Measurements from ENCODE around the gene TRPM1.

Gene TRPM1

GRCh38 chr15:31046759-31047359 lies 54.7 kb downstream of the TRPM1 start:
- Histone ChIP-seq H3K27me3 (ENCODE audit: insufficient read depth, low read length) (no peaks in the 10 kb centered on the region), H3K9ac (ENCODE audit: low read depth, low read length) (no peak overlapping the region), H3K36me3 (ENCODE audit: insufficient read depth, low read length) (no peaks in the 10 kb centered on the region), H3K4me3 (ENCODE audit: low read length) (no peak overlapping the region), H3K4me1 (ENCODE audit: insufficient read depth, low read length) (no peaks in the 10 kb centered on the region), H3K9me3 (ENCODE audit: insufficient read depth, low read depth, low read length) (no peaks in the 10 kb centered on the region), H3K27ac (ENCODE audit: low read depth, low read length) (no peak overlapping the region)
- WGBS, result 90% methylated on average over 19 of the region's 19 CpGs

GRCh38 chr15:31045606-31046005 lies 55.9 kb downstream of the TRPM1 start:
- H3K9me3 ChIP-seq (ENCODE audit: insufficient read depth, low read depth, low read length), result no peaks in the 10 kb centered on the region
- H3K9ac ChIP-seq (ENCODE audit: low read depth, low read length), result no peak overlapping the region
- no peaks in the 10 kb centered on the region for H3K27me3 ChIP-seq (ENCODE audit: insufficient read depth, low read length)
- H3K36me3 ChIP-seq (ENCODE audit: insufficient read depth, low read length), result no peaks in the 10 kb centered on the region
- no peaks in the 10 kb centered on the region for H3K4me1 ChIP-seq (ENCODE audit: insufficient read depth, low read length)
- WGBS, result 100% methylated on average over 2 of the region's 3 CpGs
- H3K27ac ChIP-seq (ENCODE audit: low read depth, low read length), result no peak overlapping the region
- H3K4me3 ChIP-seq (ENCODE audit: low read length), result no peak overlapping the region

DNA sequence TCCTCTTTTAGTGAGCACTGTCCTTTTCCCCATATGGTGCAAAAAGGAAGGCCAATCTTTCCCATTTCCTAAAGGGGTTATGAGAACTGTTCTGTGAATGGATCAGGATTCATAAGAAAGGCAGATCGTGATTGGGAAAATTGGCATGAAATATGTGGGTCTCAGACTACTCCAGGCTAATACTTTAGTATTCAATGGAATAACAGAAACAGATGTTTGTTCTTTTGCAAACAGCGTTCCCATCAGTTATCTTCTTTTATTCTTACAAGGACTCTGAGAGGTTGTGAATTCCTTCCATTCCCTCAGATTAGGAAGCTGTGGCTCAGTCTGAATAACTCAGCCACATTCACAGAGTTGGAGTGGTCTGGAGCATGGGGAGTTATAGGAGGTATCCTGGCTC lies 58.8 kb downstream of the TRPM1 start:
- no peaks in the 10 kb centered on the region for H3K27me3 ChIP-seq (ENCODE audit: insufficient read depth, low read length)
- no peak overlapping the region for H3K4me3 ChIP-seq (ENCODE audit: low read length)
- H3K9ac ChIP-seq (ENCODE audit: low read depth, low read length), result no peak overlapping the region
- WGBS, result 90% methylated on average over 2 of the region's 2 CpGs
- no peaks in the 10 kb centered on the region for H3K4me1 ChIP-seq (ENCODE audit: insufficient read depth, low read length)
- H3K27ac ChIP-seq (ENCODE audit: low read depth, low read length), result no peak overlapping the region
- no peaks in the 10 kb centered on the region for H3K36me3 ChIP-seq (ENCODE audit: insufficient read depth, low read length)
- H3K9me3 ChIP-seq (ENCODE audit: insufficient read depth, low read depth, low read length), result no peaks in the 10 kb centered on the region

- no peak overlapping the region for H3K9ac ChIP-seq (ENCODE audit: low read depth, low read length)
- no peaks in the 10 kb centered on the region for H3K36me3 ChIP-seq (ENCODE audit: insufficient read depth, low read length)
- H3K27ac ChIP-seq (ENCODE audit: low read depth, low read length), result no peak overlapping the region
- WGBS, result 96% methylated on average over 4 of the region's 4 CpGs
- H3K4me3 ChIP-seq (ENCODE audit: low read length), result no peak overlapping the region
- no peaks in the 10 kb centered on the region for H3K9me3 ChIP-seq (ENCODE audit: insufficient read depth, low read depth, low read length)
- no peaks in the 10 kb centered on the region for H3K4me1 ChIP-seq (ENCODE audit: insufficient read depth, low read length)
- no peaks in the 10 kb centered on the region for H3K27me3 ChIP-seq (ENCODE audit: insufficient read depth, low read length)
These were observed 59.9 kb downstream of the TRPM1 start for GRCh38 chr15:31041610-31042009.

- H3K27me3 ChIP-seq (ENCODE audit: insufficient read depth, low read length), result no peaks in the 10 kb centered on the region
- H3K4me1 ChIP-seq (ENCODE audit: insufficient read depth, low read length), result no peaks in the 10 kb centered on the region
- WGBS, result 95% methylated on average over 8 of the region's 8 CpGs
- H3K4me3 ChIP-seq (ENCODE audit: low read length), result no peak overlapping the region
- no peaks in the 10 kb centered on the region for H3K36me3 ChIP-seq (ENCODE audit: insufficient read depth, low read length)
- H3K27ac ChIP-seq (ENCODE audit: low read depth, low read length), result no peak overlapping the region
- H3K9ac ChIP-seq (ENCODE audit: low read depth, low read length), result no peak overlapping the region
- no peaks in the 10 kb centered on the region for H3K9me3 ChIP-seq (ENCODE audit: insufficient read depth, low read depth, low read length)
These were observed 60.9 kb downstream of the TRPM1 start for GRCh38 chr15:31040611-31041010.

DNA sequence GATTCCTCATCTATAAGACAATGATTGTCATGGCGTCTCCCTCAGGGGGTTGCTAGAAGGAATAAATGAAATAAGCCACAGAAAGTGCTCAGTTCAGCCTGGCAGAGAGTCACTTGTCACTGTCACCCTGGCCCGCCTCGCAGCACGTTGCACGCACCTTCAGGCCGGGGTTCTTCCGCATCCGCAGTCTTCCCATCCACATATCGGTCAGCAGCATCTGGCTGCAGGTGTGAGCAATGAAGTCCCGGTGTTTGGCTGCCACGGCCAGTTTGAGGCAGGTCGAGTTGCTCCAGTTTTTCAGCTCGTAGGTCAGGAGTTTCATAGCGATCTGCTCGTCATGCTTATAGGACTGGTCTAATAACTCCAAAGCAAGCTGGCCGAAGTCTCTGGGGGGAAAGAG lies 61.6 kb downstream of the TRPM1 start:
- 95% methylated on average over 16 of the region's 16 CpGs for WGBS

GRCh38 chr15:31037731-31038477 lies 63.6 kb downstream of the TRPM1 start:
- Histone ChIP-seq H3K36me3 (ENCODE audit: insufficient read depth, low read length) (no peaks in the 10 kb centered on the region), H3K4me3 (ENCODE audit: low read length) (no peak overlapping the region), H3K9ac (ENCODE audit: low read depth, low read length) (no peak overlapping the region), H3K27ac (ENCODE audit: low read depth, low read length) (no peak overlapping the region), H3K4me1 (ENCODE audit: insufficient read depth, low read length) (no peaks in the 10 kb centered on the region), H3K9me3 (ENCODE audit: insufficient read depth, low read depth, low read length) (no peaks in the 10 kb centered on the region), H3K27me3 (ENCODE audit: insufficient read depth, low read length) (no peaks in the 10 kb centered on the region)
- 97% methylated on average over 9 of the region's 10 CpGs for WGBS

More for the DNA sequence above, 61.6 kb downstream of the TRPM1 start:
- Histone ChIP-seq H3K9ac (ENCODE audit: low read depth, low read length) (no peak overlapping the region), H3K27ac (ENCODE audit: low read depth, low read length) (no peak overlapping the region), H3K36me3 (ENCODE audit: insufficient read depth, low read length) (no peaks in the 10 kb centered on the region), H3K9me3 (ENCODE audit: insufficient read depth, low read depth, low read length) (no peaks in the 10 kb centered on the region), H3K4me3 (ENCODE audit: low read length) (no peak overlapping the region), H3K4me1 (ENCODE audit: insufficient read depth, low read length) (no peaks in the 10 kb centered on the region), H3K27me3 (ENCODE audit: insufficient read depth, low read length) (no peaks in the 10 kb centered on the region)

DNA sequence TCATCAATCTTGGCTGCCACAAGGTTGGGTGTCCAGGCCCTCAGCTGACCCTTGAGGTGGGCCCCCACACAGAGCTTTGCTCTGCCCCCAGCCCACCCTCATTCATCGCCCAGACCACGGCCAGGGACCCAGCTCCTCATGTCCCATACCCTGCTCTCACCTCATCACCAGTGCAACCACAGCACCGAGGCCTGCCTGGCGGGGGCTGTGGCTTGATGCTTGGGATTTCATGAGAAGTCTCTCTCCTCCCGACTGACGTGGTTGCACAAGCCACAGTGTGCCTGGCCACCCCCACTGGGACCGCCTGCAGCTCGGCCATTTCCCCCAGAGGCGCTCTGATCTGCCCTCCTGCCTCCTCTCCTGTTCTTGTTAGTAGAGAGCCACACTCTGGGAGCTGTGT lies 64.7 kb downstream of the TRPM1 start:
- no peak overlapping the region for H3K27ac ChIP-seq (ENCODE audit: low read depth, low read length)
- no peak overlapping the region for H3K4me3 ChIP-seq (ENCODE audit: low read length)
- H3K4me1 ChIP-seq (ENCODE audit: insufficient read depth, low read length), result no peaks in the 10 kb centered on the region
- no peaks in the 10 kb centered on the region for H3K27me3 ChIP-seq (ENCODE audit: insufficient read depth, low read length)
- H3K9me3 ChIP-seq (ENCODE audit: insufficient read depth, low read depth, low read length), result no peaks in the 10 kb centered on the region
- WGBS, result 82% methylated on average over 9 of the region's 9 CpGs
- H3K36me3 ChIP-seq (ENCODE audit: insufficient read depth, low read length), result no peaks in the 10 kb centered on the region
- no peak overlapping the region for H3K9ac ChIP-seq (ENCODE audit: low read depth, low read length)

DNA sequence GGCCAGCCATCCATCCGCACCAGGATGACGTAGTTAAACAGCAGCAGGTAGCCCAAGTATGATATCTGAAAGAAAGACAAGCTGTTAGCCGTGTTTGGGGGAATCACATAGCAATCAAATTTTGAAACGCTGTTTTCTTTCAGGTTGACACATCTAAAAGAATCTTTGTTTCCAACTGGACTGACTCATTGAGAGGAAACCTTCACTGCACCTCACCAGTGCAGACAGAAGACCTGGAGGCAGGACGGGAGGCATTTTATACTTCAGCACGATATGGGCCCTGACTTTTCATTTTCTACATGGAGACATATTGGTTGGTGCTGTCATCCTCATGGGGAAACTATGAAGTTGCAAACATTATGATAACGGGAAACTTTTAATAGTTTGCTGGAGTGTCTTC lies 65.9 kb downstream of the TRPM1 start:
- H3K27me3 ChIP-seq (ENCODE audit: insufficient read depth, low read length), result no peaks in the 10 kb centered on the region
- H3K27ac ChIP-seq (ENCODE audit: low read depth, low read length), result no peak overlapping the region
- no peaks in the 10 kb centered on the region for H3K9me3 ChIP-seq (ENCODE audit: insufficient read depth, low read depth, low read length)
- H3K9ac ChIP-seq (ENCODE audit: low read depth, low read length), result no peak overlapping the region
- no peak overlapping the region for H3K4me3 ChIP-seq (ENCODE audit: low read length)
- H3K4me1 ChIP-seq (ENCODE audit: insufficient read depth, low read length), result no peaks in the 10 kb centered on the region
- 93% methylated on average over 7 of the region's 7 CpGs for WGBS
- H3K36me3 ChIP-seq (ENCODE audit: insufficient read depth, low read length), result no peaks in the 10 kb centered on the region

GRCh38 chr15:31034152-31034551 lies 67.4 kb downstream of the TRPM1 start:
- H3K4me3 ChIP-seq (ENCODE audit: low read length), result no peak overlapping the region
- no peak overlapping the region for H3K9ac ChIP-seq (ENCODE audit: low read depth, low read length)
- H3K27me3 ChIP-seq (ENCODE audit: insufficient read depth, low read length), result no peaks in the 10 kb centered on the region
- H3K9me3 ChIP-seq (ENCODE audit: insufficient read depth, low read depth, low read length), result no peaks in the 10 kb centered on the region
- H3K4me1 ChIP-seq (ENCODE audit: insufficient read depth, low read length), result no peaks in the 10 kb centered on the region
- WGBS, result 81% methylated on average over 4 of the region's 4 CpGs
- no peak overlapping the region for H3K27ac ChIP-seq (ENCODE audit: low read depth, low read length)
- H3K36me3 ChIP-seq (ENCODE audit: insufficient read depth, low read length), result no peaks in the 10 kb centered on the region

- Histone ChIP-seq H3K36me3 (ENCODE audit: insufficient read depth, low read length) (no peaks in the 10 kb centered on the region), H3K4me1 (ENCODE audit: insufficient read depth, low read length) (no peaks in the 10 kb centered on the region), H3K27ac (ENCODE audit: low read depth, low read length) (no peak overlapping the region), H3K9ac (ENCODE audit: low read depth, low read length) (no peak overlapping the region), H3K27me3 (ENCODE audit: insufficient read depth, low read length) (no peaks in the 10 kb centered on the region), H3K9me3 (ENCODE audit: insufficient read depth, low read depth, low read length) (no peaks in the 10 kb centered on the region), H3K4me3 (ENCODE audit: low read length) (no peak overlapping the region)
- 82% methylated on average over 5 of the region's 5 CpGs for WGBS
These were observed 68.6 kb downstream of the TRPM1 start for GRCh38 chr15:31032961-31033371.

Measured in HUES64 (cell line).